CD14-positive monocyte (primary cell): ENCODE results near the gene SHQ1. TPM values are rescaled to one million over a fixed set of nuclear protein-coding genes. Genes with fewer than 3 reads are reported as not detected.

Experiments
- DNase-seq, 3 donors: peaks; one replicate each; pipeline ENCODE4 v3.0.0-alpha.2; 2011 to 2022
- H2AFZ ChIP-seq: 2 replicates; pipeline ENCODE4 v1.6.0; 2012; ENCODE audit warnings: mild to moderate bottlenecking, low read depth, low read length, inconsistent platforms; ENCODE audit not compliant: insufficient read depth, poor library complexity, severe bottlenecking
- H3K27ac ChIP-seq, 2 donors: 1 replicate in 1 of 2; 2 replicates in 1 of 2; pipeline ENCODE4 v1.5.1; 2012 to 2013; ENCODE audit warnings: low read length in 2 of 2, control low read depth in 1 of 2, inconsistent platforms in 1 of 2, low read depth in 1 of 2, mild to moderate bottlenecking in 1 of 2
- H3K27me3 ChIP-seq, 2 donors: one replicate each; pipeline versions ENCODE4 v1.6.0 to v1.6.1; 2011 to 2013; ENCODE audit warnings: low read length in 2 of 2; ENCODE audit not compliant: control insufficient read depth in 2 of 2, insufficient read depth in 2 of 2
- H3K36me3 ChIP-seq, 2 donors: replicated peaks in 1 of 2; 1 replicate in 1 of 2; 2 replicates in 1 of 2; pipeline versions ENCODE4 v1.5.1 to v1.6.1; 2012 to 2013; ENCODE audit warnings: low read length in 2 of 2, control low read depth in 1 of 2, inconsistent platforms in 1 of 2, mild to moderate bottlenecking in 1 of 2; ENCODE audit not compliant: insufficient read depth in 2 of 2, control insufficient read depth in 1 of 2
- H3K4me1 ChIP-seq, 2 donors: 1 replicate in 1 of 2; 2 replicates in 1 of 2; pipeline versions ENCODE4 v1.5.1 to v1.6.1; 2012 to 2013; ENCODE audit warnings: low read length in 2 of 2, control low read depth in 1 of 2, inconsistent platforms in 1 of 2, mild to moderate bottlenecking in 1 of 2, moderate library complexity in 1 of 2; ENCODE audit not compliant: insufficient read depth in 2 of 2, control insufficient read depth in 1 of 2
- H3K4me2 ChIP-seq: replicated peaks from 2 replicates; pipeline ENCODE3; 2012; ENCODE audit warnings: low read length, moderate library complexity, mild to moderate bottlenecking; ENCODE audit not compliant: poor library complexity, severe bottlenecking; ENCODE audit errors: extremely low read depth
- H3K4me3 ChIP-seq, 3 experiments: fragments of 200-600 bp in 1 of 3; sonication (generic) in 1 of 3; replicated peaks in 1 of 3; 1 replicate in 2 of 3; 2 replicates in 1 of 3; pipeline ENCODE4 v1.5.1; 2011 to 2013; ENCODE audit warnings: low read length in 3 of 3, mild to moderate bottlenecking in 3 of 3, control low read depth in 2 of 3, low read depth in 2 of 3, inconsistent platforms in 1 of 3, moderate library complexity in 1 of 3
- H3K79me2 ChIP-seq: 2 replicates; pipeline ENCODE4 v1.6.0; 2012; ENCODE audit warnings: mild to moderate bottlenecking, control low read depth, inconsistent platforms, low read length, moderate library complexity; ENCODE audit not compliant: insufficient read depth
- H3K9ac ChIP-seq: 2 replicates; pipeline ENCODE4 v1.6.0; 2017; ENCODE audit warnings: low read length, mild to moderate bottlenecking; ENCODE audit not compliant: insufficient read depth, poor library complexity, severe bottlenecking
- H3K9me3 ChIP-seq, 2 donors: replicated peaks in 1 of 2; 1 replicate in 1 of 2; 2 replicates in 1 of 2; pipeline versions ENCODE4 v1.5.1 to v1.6.1; 2012 to 2013; ENCODE audit warnings: low read length in 2 of 2, control low read depth in 1 of 2; ENCODE audit not compliant: control insufficient read depth in 1 of 2, insufficient read depth in 1 of 2
- H4K20me1 ChIP-seq: 2 replicates; pipeline ENCODE4 v1.6.0; 2012; ENCODE audit warnings: mild to moderate bottlenecking, low read length, control low read depth, moderate library complexity; ENCODE audit not compliant: insufficient read depth
- H3K27ac Mint-ChIP-seq, 7 donors: one replicate each; pipeline ENCODE4 v1.8.0; 2020; ENCODE audit warnings: mild to moderate bottlenecking in 7 of 7, mixed read lengths in 7 of 7, moderate library complexity in 6 of 7, inconsistent platforms in 2 of 7
- H3K27me3 Mint-ChIP-seq, 3 donors: one replicate each; pipeline ENCODE4 v1.8.0; 2021 to 2022; ENCODE audit warnings: low read depth in 3 of 3, mild to moderate bottlenecking in 3 of 3, mixed read lengths in 3 of 3, moderate library complexity in 3 of 3, inconsistent platforms in 1 of 3
- H3K36me3 Mint-ChIP-seq, 2 donors: one replicate each; pipeline ENCODE4 v1.8.0; 2020; ENCODE audit warnings: mixed read lengths in 2 of 2, inconsistent platforms in 1 of 2, mild to moderate bottlenecking in 1 of 2
- H3K4me1 Mint-ChIP-seq: one replicate; pipeline ENCODE4 v1.8.0; 2020; ENCODE audit warnings: mild to moderate bottlenecking, mixed read lengths
- H3K4me3 Mint-ChIP-seq, 2 donors: one replicate each; pipeline ENCODE4 v1.8.0; 2020; ENCODE audit warnings: mild to moderate bottlenecking in 2 of 2, mixed read lengths in 2 of 2, moderate library complexity in 1 of 2
- H3K9me3 Mint-ChIP-seq, 7 donors: one replicate each; pipeline ENCODE4 v1.8.0; 2020 to 2022; ENCODE audit warnings: mixed read lengths in 7 of 7, mild to moderate bottlenecking in 6 of 7, moderate library complexity in 6 of 7, inconsistent platforms in 2 of 7
- WGBS: methylation state at CpG from one replicate; pipeline ENCODE4 v1.1.5; 2013; ENCODE audit warnings: missing lambda C conversion rate; ENCODE audit not compliant: insufficient coverage; 5-methylcytosine and 5-hydroxymethylcytosine counted together
- intact Hi-C, 2 donors: fragments of 100-400 bp; cut with micrococcal nuclease; formaldehyde crosslinking; loops; one replicate each; pipeline versions ENCODE4 v1.15.0 to v1.15.1; 2023
- polyA plus RNA-seq, 3 donors: library from polyadenylated mRNA; depleted of rRNA in 1 of 3; unstranded in 2 of 3; stranded (reverse) in 1 of 3; fragments of 300-500 nt in 2 of 3; fragments of >200 nt in 1 of 3; fragmentation: Illumina TruSeq in 2 of 3; gene quantifications; 1 replicate in 2 of 3; 2 replicates in 1 of 3; pipeline ENCODE4 v1.2.3, GENCODE V29; 2012 to 2021
- TF ChIP-seq, protein P1 (sequence below): fragments of 200-600 bp; IDR thresholded peaks from one replicate; pipeline ENCODE4 v1.8.0; 2022; ENCODE audit warnings: antibody characterized with exemption, mild to moderate bottlenecking

SHQ1 gene
- polyA plus RNA-seq, 3 donors, result 3.5 to 31.6 (median 8.2) TPM

DNA sequence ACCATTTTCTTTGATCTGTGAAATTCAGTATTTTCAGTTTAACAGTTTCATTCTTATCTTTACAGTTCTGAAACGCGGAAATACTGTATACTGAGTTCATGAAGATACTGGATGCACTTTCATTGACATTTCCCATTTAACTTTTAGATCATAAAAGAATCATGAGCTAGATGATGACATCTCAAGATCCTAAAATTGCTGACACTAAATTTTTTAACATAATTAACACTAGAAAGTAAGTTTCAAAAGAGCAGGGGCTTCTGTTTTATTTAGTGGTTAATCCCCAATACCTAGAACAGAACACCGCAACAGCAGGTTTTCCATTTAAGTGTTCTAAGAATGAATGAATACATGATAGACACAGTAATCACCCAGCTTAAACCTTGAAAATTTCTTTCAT is 54.2 kb downstream of the SHQ1 start:
- Histone ChIP-seq H3K27ac (no peak overlapping the region), H3K9ac (no peak overlapping the region), H3K4me1 (no peaks in the 10 kb centered on the region), H3K27me3 (no peaks in the 10 kb centered on the region), H3K9me3 (no peaks in the 10 kb centered on the region), H4K20me1 (no peaks in the 10 kb centered on the region), H2AFZ (no peak overlapping the region), H3K4me3 (no peak overlapping the region), H3K36me3 (peaks cover 8 to 31% of the 10 kb centered on the region in 2 donors), H3K79me2 (no peaks in the 10 kb centered on the region), H3K4me2 (no peak overlapping the region)
- Mint-ChIP-seq H3K4me3 (no peak overlapping the region), H3K4me1 (peaks cover 2% of the 10 kb centered on the region), H3K9me3 (peaks cover 0 to 2% (median 0%) of the 10 kb centered on the region in 7 donors), H3K27ac (no peak overlapping the region), H3K36me3 (peaks cover 38 to 54% of the 10 kb centered on the region in 2 donors), H3K27me3 (peaks cover 0 to 1% (median 0%) of the 10 kb centered on the region in 3 donors)
- no peak for DNase-seq
- WGBS, result no CpG with 5 or more reads among the region's 3 CpGs
- intact Hi-C loops, result no loop called here
- TF ChIP-seq, protein P1, sequence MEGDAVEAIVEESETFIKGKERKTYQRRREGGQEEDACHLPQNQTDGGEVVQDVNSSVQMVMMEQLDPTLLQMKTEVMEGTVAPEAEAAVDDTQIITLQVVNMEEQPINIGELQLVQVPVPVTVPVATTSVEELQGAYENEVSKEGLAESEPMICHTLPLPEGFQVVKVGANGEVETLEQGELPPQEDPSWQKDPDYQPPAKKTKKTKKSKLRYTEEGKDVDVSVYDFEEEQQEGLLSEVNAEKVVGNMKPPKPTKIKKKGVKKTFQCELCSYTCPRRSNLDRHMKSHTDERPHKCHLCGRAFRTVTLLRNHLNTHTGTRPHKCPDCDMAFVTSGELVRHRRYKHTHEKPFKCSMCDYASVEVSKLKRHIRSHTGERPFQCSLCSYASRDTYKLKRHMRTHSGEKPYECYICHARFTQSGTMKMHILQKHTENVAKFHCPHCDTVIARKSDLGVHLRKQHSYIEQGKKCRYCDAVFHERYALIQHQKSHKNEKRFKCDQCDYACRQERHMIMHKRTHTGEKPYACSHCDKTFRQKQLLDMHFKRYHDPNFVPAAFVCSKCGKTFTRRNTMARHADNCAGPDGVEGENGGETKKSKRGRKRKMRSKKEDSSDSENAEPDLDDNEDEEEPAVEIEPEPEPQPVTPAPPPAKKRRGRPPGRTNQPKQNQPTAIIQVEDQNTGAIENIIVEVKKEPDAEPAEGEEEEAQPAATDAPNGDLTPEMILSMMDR, result no peak

GRCh38 chr3:72791161-72791560 is 57.1 kb downstream of the SHQ1 start:
- Mint-ChIP-seq H3K27ac (no peak overlapping the region), H3K36me3 (peaks cover 29 to 49% of the 10 kb centered on the region in 2 donors), H3K4me1 (peaks cover 2% of the 10 kb centered on the region), H3K9me3 (peaks cover 0 to 5% (median 0%) of the 10 kb centered on the region in 7 donors), H3K27me3 (peaks cover 0 to 1% (median 0%) of the 10 kb centered on the region in 3 donors), H3K4me3 (no peak overlapping the region)
- TF ChIP-seq, protein P1, result no peak
- DNase-seq, result no peak
- Histone ChIP-seq H3K9ac (no peak overlapping the region), H3K9me3 (no peaks in the 10 kb centered on the region), H4K20me1 (no peaks in the 10 kb centered on the region), H3K4me3 (no peak overlapping the region), H3K27ac (no peak overlapping the region), H3K79me2 (no peaks in the 10 kb centered on the region), H3K4me2 (no peak overlapping the region), H2AFZ (no peak overlapping the region), H3K27me3 (no peaks in the 10 kb centered on the region), H3K36me3 (peaks cover 8 to 23% of the 10 kb centered on the region in 2 donors), H3K4me1 (no peaks in the 10 kb centered on the region)
- intact Hi-C loops, result no loop called here
- WGBS, result no CpG with 5 or more reads among the region's 1 CpG
